Endodermal cell (in vitro differentiated cells): ENCODE data around the gene HSPA1B. TPM values are rescaled to one million over a fixed set of nuclear protein-coding genes. Genes with fewer than 3 reads are reported as not detected.
"Not testable (repeated sequence)": the region's sequence is repeated elsewhere in the genome, so short reads cannot be mapped to it uniquely, and the experiment has no call there.

Experiments used
- DNase-seq: peaks from one replicate; pipeline ENCODE4 v3.0.0-alpha.2; 2017
- H3K27ac ChIP-seq: 2 replicates; pipeline ENCODE4 v1.5.1; 2013; ENCODE audit warnings: mild to moderate bottlenecking, low read depth, low read length, moderate library complexity
- H3K27me3 ChIP-seq: 2 replicates; pipeline ENCODE4 v1.6.1; 2013; ENCODE audit warnings: mild to moderate bottlenecking, low read length, moderate library complexity; ENCODE audit not compliant: insufficient read depth, control insufficient read depth, poor library complexity, severe bottlenecking
- H3K36me3 ChIP-seq: 2 replicates; pipeline ENCODE4 v1.7.0; 2013; ENCODE audit warnings: mild to moderate bottlenecking, low read length, moderate library complexity; ENCODE audit not compliant: control insufficient read depth, insufficient read depth
- H3K4me1 ChIP-seq: one replicate; pipeline ENCODE4 v1.7.0; 2013; ENCODE audit warnings: low read length; ENCODE audit not compliant: control insufficient read depth, insufficient read depth
- H3K4me3 ChIP-seq: 2 replicates; pipeline ENCODE4 v1.5.1; 2013; ENCODE audit warnings: mild to moderate bottlenecking, low read length, moderate library complexity
- H3K9ac ChIP-seq: 2 replicates; pipeline ENCODE4 v1.6.1; 2013; ENCODE audit warnings: mild to moderate bottlenecking, low read length, moderate library complexity; ENCODE audit not compliant: poor library complexity, severe bottlenecking; ENCODE audit errors: extremely low read depth
- H3K9me3 ChIP-seq: 2 replicates; pipeline ENCODE4 v1.6.1; 2013; ENCODE audit warnings: mild to moderate bottlenecking, low read length, moderate library complexity; ENCODE audit not compliant: control insufficient read depth
- H3K27ac Mint-ChIP-seq: 2 replicates; pipeline ENCODE4 v1.8.0; 2020; ENCODE audit warnings: mixed read lengths
- H3K27me3 Mint-ChIP-seq: 2 replicates; pipeline ENCODE4 v1.8.0; 2021; ENCODE audit warnings: mild to moderate bottlenecking, mixed read lengths; ENCODE audit not compliant: insufficient read depth
- H3K36me3 Mint-ChIP-seq: 2 replicates; pipeline ENCODE4 v1.8.0; 2020; ENCODE audit warnings: low read depth, mixed read lengths
- H3K4me1 Mint-ChIP-seq: 2 replicates; pipeline ENCODE4 v1.8.0; 2020; ENCODE audit warnings: mixed read lengths
- H3K4me3 Mint-ChIP-seq: 2 replicates; pipeline ENCODE4 v1.8.0; 2020; ENCODE audit warnings: mild to moderate bottlenecking, moderate library complexity, mixed read lengths
- H3K9me3 Mint-ChIP-seq: 2 replicates; pipeline ENCODE4 v1.8.0; 2020; ENCODE audit warnings: mild to moderate bottlenecking, mixed read lengths
- WGBS, 2 experiments: methylation state at CpG; one replicate each; pipeline versions ENCODE4 v1.1.5 to v1.1.7; 2013; ENCODE audit warnings: missing lambda C conversion rate in 2 of 2, mixed read lengths in 1 of 2; ENCODE audit not compliant: insufficient coverage in 1 of 2, insufficient read length in 1 of 2; 5-methylcytosine and 5-hydroxymethylcytosine counted together
- total RNA-seq, 2 donors: library from RNA; stranded (reverse); fragmentation: NEBNext Ultra II Directional in 1 of 2; extraction: Animal tissue kit (Norgen Biotek cat#: 25700) in 1 of 2; gene quantifications; 2 replicates in 1 of 2; 3 replicates in 1 of 2; pipeline ENCODE4 v1.2.1, GENCODE V29; 2021
- TF ChIP-seq, protein P1 (sequence below): fragments of 200-600 bp; sonication (generic); conservative IDR thresholded peaks from 2 replicates; pipeline ENCODE4 v1.5.0; 2021; ENCODE audit warnings: antibody characterized with exemption, mild to moderate bottlenecking

HSPA1B gene
- total RNA-seq, 2 donors from 2014 or later = 61.8 to 83.9 TPM

DNA sequence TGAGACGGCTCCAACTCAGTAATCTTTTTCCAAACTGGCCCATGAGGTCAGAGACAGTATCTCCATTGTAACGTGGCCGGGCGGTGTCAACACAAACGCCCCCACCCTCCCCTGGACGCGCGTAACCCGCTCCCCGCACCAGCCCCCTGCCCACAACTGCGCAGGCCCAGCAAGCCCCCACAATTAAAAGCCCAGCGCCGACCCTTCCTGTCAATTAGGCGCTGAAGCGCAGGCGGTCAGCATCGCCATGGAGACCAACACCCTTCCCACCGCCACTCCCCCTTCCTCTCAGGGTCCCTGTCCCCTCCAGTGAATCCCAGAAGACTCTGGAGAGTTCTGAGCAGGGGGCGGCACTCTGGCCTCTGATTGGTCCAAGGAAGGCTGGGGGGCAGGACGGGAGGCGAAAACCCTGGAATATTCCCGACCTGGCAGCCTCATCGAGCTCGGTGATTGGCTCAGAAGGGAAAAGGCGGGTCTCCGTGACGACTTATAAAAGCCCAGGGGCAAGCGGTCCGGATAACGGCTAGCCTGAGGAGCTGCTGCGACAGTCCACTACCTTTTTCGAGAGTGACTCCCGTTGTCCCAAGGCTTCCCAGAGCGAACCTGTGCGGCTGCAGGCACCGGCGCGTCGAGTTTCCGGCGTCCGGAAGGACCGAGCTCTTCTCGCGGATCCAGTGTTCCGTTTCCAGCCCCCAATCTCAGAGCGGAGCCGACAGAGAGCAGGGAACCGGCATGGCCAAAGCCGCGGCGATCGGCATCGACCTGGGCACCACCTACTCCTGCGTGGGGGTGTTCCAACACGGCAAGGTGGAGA lies 12.3 kb upstream of the HSPA1B start, which contains the start of the genes HSPA1A and HSPA1L:
TSS of gene HSPA1A (plus strand) at position 519 of the 814 bp plus-strand sequence. CDS start at position 733, 214 bp downstream.
TSS of gene HSPA1L (minus strand) at position 259 of the 814 bp plus-strand sequence. CDS start 3,311 bp downstream, outside the sequence.
- H3K4me1 ChIP-seq = no peaks in the 10 kb centered on the region
- peak within 1 kb of the TSS; percentile 98 for H3K27ac ChIP-seq
- TF ChIP-seq, protein P1, sequence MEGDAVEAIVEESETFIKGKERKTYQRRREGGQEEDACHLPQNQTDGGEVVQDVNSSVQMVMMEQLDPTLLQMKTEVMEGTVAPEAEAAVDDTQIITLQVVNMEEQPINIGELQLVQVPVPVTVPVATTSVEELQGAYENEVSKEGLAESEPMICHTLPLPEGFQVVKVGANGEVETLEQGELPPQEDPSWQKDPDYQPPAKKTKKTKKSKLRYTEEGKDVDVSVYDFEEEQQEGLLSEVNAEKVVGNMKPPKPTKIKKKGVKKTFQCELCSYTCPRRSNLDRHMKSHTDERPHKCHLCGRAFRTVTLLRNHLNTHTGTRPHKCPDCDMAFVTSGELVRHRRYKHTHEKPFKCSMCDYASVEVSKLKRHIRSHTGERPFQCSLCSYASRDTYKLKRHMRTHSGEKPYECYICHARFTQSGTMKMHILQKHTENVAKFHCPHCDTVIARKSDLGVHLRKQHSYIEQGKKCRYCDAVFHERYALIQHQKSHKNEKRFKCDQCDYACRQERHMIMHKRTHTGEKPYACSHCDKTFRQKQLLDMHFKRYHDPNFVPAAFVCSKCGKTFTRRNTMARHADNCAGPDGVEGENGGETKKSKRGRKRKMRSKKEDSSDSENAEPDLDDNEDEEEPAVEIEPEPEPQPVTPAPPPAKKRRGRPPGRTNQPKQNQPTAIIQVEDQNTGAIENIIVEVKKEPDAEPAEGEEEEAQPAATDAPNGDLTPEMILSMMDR = no peak
- H3K4me3 ChIP-seq = peak within 1 kb of the TSS; percentile 84
- peak within 1 kb of the TSS; percentile 100 for H3K27ac Mint-ChIP-seq
- H3K9me3 ChIP-seq = no peaks in the 10 kb centered on the region
- DNase-seq = peak; percentile 100
- H3K4me1 Mint-ChIP-seq = peaks cover 24% of the 10 kb centered on the region
- H3K4me3 Mint-ChIP-seq = peak within 1 kb of the TSS; percentile 79
- no peaks in the 10 kb centered on the region for H3K36me3 ChIP-seq
- peak within 1 kb of the TSS; percentile 96 for H3K9ac ChIP-seq
- H3K27me3 ChIP-seq = no peaks in the 10 kb centered on the region
- peaks cover 13% of the 10 kb centered on the region for H3K9me3 Mint-ChIP-seq
- H3K27me3 Mint-ChIP-seq = peaks cover 3% of the 10 kb centered on the region
- 0% methylated on average over 15 to 51 of the region's 56 CpGs for WGBS, 2 experiments
- H3K36me3 Mint-ChIP-seq = peaks cover 3% of the 10 kb centered on the region

DNA sequence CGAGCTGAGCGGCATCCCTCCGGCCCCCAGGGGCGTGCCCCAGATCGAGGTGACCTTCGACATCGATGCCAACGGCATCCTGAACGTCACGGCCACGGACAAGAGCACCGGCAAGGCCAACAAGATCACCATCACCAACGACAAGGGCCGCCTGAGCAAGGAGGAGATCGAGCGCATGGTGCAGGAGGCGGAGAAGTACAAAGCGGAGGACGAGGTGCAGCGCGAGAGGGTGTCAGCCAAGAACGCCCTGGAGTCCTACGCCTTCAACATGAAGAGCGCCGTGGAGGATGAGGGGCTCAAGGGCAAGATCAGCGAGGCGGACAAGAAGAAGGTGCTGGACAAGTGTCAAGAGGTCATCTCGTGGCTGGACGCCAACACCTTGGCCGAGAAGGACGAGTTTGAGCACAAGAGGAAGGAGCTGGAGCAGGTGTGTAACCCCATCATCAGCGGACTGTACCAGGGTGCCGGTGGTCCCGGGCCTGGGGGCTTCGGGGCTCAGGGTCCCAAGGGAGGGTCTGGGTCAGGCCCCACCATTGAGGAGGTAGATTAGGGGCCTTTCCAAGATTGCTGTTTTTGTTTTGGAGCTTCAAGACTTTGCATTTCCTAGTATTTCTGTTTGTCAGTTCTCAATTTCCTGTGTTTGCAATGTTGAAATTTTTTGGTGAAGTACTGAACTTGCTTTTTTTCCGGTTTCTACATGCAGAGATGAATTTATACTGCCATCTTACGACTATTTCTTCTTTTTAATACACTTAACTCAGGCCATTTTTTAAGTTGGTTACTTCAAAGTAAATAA lies 10.2 kb upstream of the HSPA1B start:
- not testable (repeated sequence) for H3K27me3 Mint-ChIP-seq

DNA sequence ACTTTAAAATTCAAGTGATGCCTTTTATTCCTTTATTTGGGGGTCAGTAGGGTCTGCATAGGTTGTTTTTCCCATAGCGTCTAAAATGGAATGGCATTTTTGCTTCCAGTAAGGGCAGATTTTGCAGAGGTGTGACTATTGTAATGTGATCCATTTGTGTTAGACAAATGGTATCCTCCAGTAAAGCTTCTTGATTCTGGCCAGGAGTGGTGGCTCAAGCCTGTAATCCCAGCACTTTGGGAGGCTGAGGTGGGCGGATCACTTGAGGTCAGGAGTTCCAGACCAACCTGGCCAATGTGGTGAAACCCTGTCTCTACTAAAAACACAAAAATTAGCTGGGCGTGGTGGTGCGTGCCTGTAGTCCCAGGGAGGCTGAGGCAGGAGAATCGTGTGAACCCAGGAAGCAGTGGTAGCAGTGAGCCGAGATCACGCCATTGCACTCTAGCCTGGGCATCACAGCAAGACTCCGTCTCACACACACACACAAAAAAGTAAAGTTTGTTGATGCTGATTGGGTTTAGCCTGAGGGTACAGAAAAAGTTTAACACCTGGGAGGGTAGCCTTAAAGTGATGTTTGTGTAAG lies 9.5 kb upstream of the HSPA1B start:
- WGBS, 2 experiments = 88 to 100% methylated on average over 2 to 8 of the region's 8 CpGs
- not testable (repeated sequence) for H3K9ac ChIP-seq

More for the DNA sequence above, 10.2 kb upstream of the HSPA1B start:
- not testable (repeated sequence) for H3K27ac ChIP-seq, H3K36me3 Mint-ChIP-seq, H3K9ac ChIP-seq, H3K4me1 ChIP-seq, DNase-seq, H3K27me3 ChIP-seq, H3K9me3 ChIP-seq, H3K36me3 ChIP-seq
- WGBS, 2 experiments = 90% methylated on average over 10 to 15 of the region's 37 CpGs
- Mint-ChIP-seq H3K4me1 (peaks cover 29% of the 10 kb centered on the region), H3K27ac (peak overlapping the region; percentile 76), H3K9me3 (peaks cover 13% of the 10 kb centered on the region), H3K4me3 (peak overlapping the region; percentile 57)
- peak overlapping the region; percentile 84 for H3K4me3 ChIP-seq

More for the DNA sequence above, 9.5 kb upstream of the HSPA1B start:
- not testable (repeated sequence) for H3K27me3 ChIP-seq, H3K36me3 ChIP-seq, H3K36me3 Mint-ChIP-seq, H3K27me3 Mint-ChIP-seq, H3K9me3 ChIP-seq, H3K27ac ChIP-seq, H3K4me1 ChIP-seq
- peaks cover 13% of the 10 kb centered on the region for H3K9me3 Mint-ChIP-seq
- peak overlapping the region; percentile 76 for H3K27ac Mint-ChIP-seq
- peaks cover 36% of the 10 kb centered on the region for H3K4me1 Mint-ChIP-seq
- DNase-seq = peak; percentile 65
- peak overlapping the region; percentile 84 for H3K4me3 ChIP-seq
- H3K4me3 Mint-ChIP-seq = peak overlapping the region; percentile 57
